Tongue (tissue), 2 donors: ENCODE data around the gene CNTN1. TPM values are rescaled to one million over a fixed set of nuclear protein-coding genes. Genes with fewer than 3 reads are reported as not detected.

ENCODE experiments used
- DNase-seq: peaks from one replicate; pipeline ENCODE4 v3.0.0-alpha.2; 2015
- total RNA-seq: library from RNA; depleted of rRNA; stranded (reverse); fragments of >200 nt; gene quantifications from one replicate; pipeline ENCODE4 v1.2.3, GENCODE V29; 2014

The CNTN1 gene
- total RNA-seq, 1 donor from 2014 or later = 35.4 TPM

DNA sequence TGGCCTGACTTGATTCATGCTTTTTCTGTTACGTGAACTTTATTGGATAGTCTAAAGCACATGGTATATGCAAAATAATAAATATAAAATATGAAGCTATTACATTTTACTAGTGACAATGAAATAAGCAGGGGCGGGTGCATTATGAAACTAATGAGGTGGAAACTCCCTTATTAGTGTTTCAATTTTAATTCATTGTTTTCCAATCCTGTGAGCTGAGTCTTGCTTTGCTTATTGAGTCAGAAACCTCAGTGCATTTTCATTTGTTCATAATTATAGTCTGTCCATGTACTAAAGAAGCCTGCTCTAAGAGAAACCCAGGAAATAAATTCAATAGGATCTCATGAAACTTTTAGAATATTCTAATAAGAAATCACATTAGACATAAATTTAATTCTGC lies 78.5 kb downstream of the CNTN1 start:
- DNase-seq = no peak

GRCh38 chr12:40775661-40776060 lies 83.4 kb downstream of the CNTN1 start:
- no peak for DNase-seq

GRCh38 chr12:40784102-40784501 lies 91.9 kb downstream of the CNTN1 start:
- no peak for DNase-seq

GRCh38 chr12:40788276-40788675 lies 96.0 kb downstream of the CNTN1 start:
- no peak for DNase-seq

- DNase-seq = no peak
Measured at GRCh38 chr12:40792792-40793386, 100.7 kb downstream of the CNTN1 start.

DNA sequence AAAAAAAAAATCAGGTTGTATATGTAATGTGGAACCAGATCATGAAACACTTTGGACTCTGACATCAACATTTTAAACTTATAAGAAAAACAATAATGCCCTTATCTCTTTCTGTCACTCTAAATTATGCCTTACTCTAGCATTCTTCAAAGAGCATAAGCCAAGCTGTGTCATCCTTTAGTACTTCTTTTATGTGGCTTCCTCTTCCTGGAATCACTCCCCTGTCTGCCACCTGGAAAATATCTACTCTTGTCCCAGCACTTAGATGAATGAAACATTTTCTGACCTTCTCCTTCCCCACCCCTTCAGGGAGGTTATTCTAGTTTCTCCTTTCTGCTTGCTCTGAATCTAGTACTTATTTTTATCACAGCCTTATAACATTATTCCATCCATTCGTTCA lies 101.2 kb downstream of the CNTN1 start:
- DNase-seq = no peak

GRCh38 chr12:40794087-40794486 lies 101.8 kb downstream of the CNTN1 start:
- DNase-seq = no peak

- no peak for DNase-seq
Measured at GRCh38 chr12:40801082-40801481, 108.8 kb downstream of the CNTN1 start.

DNA sequence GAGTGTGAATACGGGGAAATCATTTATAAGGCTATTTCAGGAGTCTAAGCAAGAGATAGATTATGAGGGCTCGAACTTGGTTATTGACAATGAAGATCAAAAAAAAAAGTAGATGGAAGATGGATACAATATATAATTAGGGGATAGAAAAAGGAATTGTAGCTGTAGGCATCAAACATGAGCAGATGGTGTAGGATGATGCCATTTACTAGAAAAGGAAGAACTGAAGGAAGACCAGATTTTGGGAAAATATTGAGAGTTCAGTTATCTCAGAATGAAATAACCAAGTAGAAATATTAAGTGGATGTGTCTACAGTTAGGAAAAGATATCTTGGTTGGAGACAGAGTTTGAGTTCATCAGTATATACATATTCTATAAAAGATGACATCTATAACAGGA lies 109.6 kb downstream of the CNTN1 start:
- DNase-seq = no peak

DNA sequence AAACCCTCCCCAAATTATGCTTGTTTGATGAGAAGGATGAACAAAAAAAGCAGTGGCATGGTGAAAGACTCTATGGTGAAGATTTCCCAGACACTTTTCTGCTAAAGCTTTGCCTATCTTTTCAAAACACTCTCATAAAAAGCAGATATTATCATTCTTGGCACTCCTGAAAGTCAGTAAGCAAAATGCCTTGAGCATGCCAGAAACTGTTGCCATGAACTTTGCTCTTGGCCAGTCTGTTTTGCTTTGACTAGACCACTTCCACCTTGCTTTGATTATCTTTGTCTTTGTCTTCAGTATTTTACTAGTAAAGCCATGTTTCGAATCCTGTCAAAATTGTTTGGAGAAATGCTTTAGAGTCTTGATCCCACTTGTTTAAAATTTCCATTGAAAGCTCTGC lies 110.4 kb downstream of the CNTN1 start:
- no peak for DNase-seq

GRCh38 chr12:40819436-40820108 lies 127.3 kb downstream of the CNTN1 start:
- peak; percentile 86 for DNase-seq

DNA sequence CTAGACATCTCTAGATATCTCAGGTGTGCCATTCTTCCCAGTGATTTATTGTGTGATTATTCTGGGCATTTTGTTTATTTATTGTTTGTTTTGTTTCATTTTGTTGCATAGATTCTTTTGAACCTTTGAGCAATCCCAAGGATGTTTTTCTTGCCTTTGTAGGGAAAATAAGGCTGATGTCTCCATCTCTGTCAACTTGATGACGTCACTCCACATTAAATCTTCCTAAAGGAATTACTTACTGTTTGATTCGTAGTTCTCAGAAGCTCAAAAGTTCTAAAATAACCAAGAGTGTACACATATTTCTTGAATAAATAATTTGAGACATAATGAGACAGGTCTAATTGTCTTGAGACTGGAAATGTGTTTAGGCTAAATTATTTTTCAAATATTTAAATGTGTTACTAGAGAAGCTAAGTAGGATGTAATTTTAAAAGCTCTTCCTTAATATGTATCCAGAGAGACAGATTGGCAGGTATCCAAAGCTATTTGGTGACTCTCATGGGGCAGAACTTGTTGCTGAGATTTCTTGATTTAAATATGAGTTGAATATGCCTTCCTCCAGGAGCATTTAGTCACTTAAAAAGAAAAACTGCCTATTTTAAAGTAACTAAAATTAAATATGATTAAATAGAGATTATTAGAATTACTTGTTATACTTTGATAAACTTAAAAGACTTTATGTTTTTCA lies 128.7 kb downstream of the CNTN1 start:
- DNase-seq = peak; percentile 17

DNA sequence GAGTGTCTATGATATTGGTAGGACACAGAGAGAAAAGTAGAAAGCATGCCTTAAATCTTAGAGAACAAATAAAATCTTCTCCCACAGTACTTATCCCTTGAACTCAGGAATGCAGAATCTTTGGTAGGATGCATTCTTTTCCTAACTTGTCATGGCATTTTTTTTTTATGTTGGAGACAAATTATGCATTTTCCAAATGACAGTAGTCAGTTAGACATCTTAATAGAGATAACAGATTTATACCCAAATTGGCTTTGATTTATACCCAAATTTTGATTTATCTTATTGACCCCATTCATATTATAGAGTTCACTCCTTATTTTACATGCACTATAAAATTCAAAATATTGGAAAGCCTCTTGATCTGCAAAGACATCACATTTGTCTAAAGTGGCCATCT lies 132.9 kb downstream of the CNTN1 start:
- DNase-seq = no peak

GRCh38 chr12:40827683-40828592 lies 135.7 kb downstream of the CNTN1 start:
- peak; percentile 12 for DNase-seq

GRCh38 chr12:40828593-40828990 lies 136.4 kb downstream of the CNTN1 start:
- no peak for DNase-seq

DNA sequence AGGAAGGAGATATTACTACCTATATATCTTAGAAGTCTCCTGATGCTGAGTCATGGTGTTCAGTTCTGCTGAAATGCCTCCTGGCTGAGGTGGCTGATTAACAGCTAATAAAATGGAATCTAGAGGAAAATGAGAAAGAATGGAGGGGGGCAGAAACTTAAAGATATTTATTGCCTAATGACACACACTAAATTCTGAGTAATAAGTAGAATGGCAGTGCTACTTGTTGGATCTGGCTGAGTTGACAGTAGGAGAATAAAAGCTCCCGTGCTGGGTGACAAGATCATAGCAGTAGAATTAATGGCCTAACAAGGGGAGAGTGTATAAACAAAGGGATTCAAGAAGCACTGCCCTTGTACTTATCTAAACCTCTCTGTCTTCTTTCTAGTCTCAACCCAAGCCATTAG lies 137.5 kb downstream of the CNTN1 start:
- DNase-seq = no peak

- no peak for DNase-seq
Measured at GRCh38 chr12:40831916-40832315, 139.7 kb downstream of the CNTN1 start.

DNA sequence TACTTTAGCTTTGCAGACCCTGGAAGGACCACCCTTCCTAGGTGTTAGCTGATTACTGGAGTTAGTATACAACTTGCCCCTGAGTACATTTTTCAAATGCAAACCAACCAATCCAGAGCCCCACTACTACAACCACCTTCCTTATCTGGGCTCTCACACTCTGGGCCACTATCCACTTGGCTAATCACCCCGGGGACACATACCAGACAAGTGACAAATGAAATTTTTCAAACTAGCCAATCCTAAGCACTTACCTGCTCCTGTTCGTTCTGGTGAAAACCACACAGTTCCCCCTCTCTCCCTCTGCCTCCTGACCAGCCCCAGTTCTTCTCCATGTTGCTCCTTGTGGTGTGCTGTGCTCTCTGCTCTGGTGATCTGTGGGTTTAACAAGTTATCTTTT lies 140.4 kb downstream of the CNTN1 start:
- DNase-seq = no peak

DNA sequence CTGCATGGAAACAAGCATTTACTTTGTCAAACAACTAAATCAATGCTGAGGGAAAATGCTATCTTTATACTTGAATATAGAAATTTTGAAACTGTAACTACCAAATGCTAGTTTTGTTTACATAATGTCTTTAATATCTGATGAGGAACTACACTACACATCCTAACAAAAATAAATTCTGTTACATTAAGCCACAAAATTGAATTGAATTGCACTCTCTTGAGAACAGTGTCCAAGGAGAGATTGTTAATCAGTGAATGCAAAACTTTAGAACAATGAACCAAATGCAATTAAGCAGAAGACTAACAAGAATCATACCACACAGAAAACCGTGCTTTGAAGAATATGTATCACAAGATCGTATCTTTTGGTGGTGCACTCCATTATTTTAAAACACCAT lies 141.6 kb downstream of the CNTN1 start:
- no peak for DNase-seq

DNA sequence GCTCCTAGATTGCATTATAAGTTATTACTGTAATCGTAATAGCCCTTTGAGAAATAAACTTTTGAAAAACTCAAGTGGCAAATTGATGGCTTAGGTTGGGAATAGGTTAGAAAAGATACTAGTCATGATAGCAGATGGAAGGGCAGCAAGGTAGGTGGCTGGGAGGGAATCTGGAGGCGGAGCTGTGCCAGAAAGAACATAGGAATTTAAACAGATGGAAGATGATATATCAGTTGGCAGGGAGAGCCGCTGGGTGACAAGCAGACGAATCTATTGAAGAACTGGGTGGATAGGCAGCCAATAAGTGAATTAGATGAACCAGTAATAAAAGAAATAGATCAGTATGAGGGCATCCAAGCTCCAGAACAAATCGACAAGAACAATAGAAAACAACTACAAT lies 142.1 kb downstream of the CNTN1 start:
- no peak for DNase-seq

DNA sequence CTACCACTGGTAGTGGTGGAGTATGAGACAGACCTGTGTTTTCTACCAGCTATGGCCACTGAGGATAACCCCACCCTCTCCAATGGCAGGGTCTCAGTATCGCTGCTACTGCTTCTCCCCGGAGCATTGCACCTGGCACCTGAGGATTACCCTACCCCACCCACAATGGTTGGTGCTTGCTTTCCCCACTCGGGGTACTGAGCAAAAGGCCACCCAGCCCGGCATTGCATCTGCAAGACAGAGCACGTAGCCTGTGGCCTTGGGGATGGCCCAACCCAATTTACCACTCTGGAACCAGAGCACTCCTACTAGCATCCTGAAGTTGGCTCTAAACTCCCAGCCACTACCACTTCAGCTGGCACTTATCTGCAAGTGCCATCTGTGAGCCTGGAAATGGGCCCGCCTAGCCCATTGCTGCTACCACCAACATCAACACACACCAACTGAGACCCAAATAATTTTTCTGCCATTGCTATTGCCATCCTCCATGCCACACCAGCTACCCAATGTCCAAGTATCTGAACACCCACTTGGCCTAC lies 145.7 kb downstream of the CNTN1 start:
- no peak for DNase-seq

DNA sequence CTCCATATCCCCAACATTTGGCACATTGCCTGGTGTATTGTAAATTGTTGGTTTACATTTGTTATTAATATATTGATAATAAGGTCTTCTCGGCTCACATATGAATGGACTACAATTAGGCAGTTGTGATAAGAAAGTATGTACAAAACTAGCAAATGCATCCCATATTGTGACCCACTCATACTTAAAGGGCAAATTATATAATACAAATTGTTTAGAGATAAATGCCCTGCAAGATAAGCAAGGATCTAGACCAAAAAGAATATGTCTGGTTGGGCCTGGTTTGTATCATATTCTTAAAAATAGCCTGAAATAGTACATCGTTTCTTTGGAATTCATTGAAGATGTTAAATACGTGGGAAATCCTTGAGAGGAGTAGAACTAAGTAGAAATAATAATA lies 151.3 kb downstream of the CNTN1 start:
- DNase-seq = no peak
